ENCODE results near the gene LTBP3. TPM values are rescaled to one million over a fixed set of nuclear protein-coding genes. Genes with fewer than 3 reads are reported as not detected.

Gene LTBP3
- total and polyA plus RNA-seq, 2 of the 13 experiments (the other 11 are each of a cell fraction or from before 2014, with no cell fraction given) = 12.2 to 68.1 TPM

DNA sequence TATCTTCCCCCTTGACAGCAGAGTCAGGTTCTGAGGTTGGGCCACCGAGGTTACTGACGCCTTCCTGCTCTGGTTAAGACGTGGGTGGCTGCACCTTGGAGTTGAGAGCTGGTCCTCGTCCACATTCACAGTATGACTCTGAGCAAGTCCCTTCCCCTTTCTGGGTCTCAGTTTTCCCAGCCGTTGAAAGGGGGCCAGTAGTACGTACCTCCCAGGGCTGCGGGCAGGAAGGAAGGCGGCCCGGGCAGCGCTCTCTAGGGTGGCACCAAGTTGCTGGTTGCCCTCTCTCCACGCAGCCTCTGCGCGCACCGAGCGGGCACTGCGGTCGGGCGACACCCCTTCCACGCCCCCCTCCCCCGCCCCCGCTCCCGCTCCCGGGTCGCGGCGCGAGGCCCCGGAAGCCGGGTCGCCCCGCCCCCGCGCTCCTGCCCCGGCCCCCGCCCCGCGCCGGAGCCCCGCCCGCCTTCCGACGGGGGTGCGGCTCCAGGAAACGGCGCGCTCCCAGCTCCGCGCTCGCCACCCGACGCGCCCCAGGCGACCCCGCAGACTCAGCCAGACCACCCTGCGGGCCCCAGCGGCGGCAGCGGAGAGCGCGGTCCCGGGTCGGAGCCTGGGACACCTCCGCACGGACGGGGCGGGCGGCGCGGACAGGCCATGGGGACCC is 17.5 kb upstream of the LTBP3 start, which contains the start of gene EHBP1L1 (continued):
- TF ChIP-seq, protein P1, sequence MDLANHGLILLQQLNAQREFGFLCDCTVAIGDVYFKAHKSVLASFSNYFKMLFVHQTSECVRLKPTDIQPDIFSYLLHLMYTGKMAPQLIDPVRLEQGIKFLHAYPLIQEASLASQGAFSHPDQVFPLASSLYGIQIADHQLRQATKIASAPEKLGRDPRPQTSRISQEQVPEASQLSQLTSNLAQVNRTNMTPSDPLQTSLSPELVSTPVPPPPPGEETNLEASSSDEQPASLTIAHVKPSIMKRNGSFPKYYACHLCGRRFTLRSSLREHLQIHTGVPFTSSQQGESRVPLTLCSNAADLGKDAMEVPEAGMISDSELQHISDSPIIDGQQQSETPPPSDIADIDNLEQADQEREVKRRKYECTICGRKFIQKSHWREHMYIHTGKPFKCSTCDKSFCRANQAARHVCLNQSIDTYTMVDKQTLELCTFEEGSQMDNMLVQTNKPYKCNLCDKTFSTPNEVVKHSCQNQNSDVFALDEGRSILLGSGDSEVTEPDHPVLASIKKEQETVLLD (CRISPR knock-in tag; IDR thresholded peaks at IDR 0.05; ENCODE audit: low read depth) = peak; percentile 81
- TF ChIP-seq TMF1 (CRISPR knock-in tag; IDR thresholded peaks at IDR 0.05; ENCODE audit: low read depth) = no peak
- no peak for TF ChIP-seq RORA (CRISPR knock-in tag; IDR thresholded peaks at IDR 0.05)
- TF ChIP-seq ZNF780A (CRISPR knock-in tag; IDR thresholded peaks at IDR 0.05) = no peak
- TF ChIP-seq, protein P2, sequence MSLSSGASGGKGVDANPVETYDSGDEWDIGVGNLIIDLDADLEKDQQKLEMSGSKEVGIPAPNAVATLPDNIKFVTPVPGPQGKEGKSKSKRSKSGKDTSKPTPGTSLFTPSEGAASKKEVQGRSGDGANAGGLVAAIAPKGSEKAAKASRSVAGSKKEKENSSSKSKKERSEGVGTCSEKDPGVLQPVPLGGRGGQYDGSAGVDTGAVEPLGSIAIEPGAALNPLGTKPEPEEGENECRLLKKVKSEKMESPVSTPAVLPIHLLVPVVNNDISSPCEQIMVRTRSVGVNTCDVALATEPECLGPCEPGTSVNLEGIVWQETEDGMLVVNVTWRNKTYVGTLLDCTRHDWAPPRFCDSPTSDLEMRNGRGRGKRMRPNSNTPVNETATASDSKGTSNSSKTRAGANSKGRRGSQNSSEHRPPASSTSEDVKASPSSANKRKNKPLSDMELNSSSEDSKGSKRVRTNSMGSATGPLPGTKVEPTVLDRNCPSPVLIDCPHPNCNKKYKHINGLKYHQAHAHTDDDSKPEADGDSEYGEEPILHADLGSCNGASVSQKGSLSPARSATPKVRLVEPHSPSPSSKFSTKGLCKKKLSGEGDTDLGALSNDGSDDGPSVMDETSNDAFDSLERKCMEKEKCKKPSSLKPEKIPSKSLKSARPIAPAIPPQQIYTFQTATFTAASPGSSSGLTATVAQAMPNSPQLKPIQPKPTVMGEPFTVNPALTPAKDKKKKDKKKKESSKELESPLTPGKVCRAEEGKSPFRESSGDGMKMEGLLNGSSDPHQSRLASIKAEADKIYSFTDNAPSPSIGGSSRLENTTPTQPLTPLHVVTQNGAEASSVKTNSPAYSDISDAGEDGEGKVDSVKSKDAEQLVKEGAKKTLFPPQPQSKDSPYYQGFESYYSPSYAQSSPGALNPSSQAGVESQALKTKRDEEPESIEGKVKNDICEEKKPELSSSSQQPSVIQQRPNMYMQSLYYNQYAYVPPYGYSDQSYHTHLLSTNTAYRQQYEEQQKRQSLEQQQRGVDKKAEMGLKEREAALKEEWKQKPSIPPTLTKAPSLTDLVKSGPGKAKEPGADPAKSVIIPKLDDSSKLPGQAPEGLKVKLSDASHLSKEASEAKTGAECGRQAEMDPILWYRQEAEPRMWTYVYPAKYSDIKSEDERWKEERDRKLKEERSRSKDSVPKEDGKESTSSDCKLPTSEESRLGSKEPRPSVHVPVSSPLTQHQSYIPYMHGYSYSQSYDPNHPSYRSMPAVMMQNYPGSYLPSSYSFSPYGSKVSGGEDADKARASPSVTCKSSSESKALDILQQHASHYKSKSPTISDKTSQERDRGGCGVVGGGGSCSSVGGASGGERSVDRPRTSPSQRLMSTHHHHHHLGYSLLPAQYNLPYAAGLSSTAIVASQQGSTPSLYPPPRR (CRISPR knock-in tag; IDR thresholded peaks at IDR 0.05; ENCODE audit: borderline replicate concordance) = no peak
- no peak for TF ChIP-seq NFATC3 (CRISPR knock-in tag; IDR thresholded peaks at IDR 0.05)
- TF ChIP-seq CHD2 (IDR thresholded peaks at IDR 0.05; ENCODE audit: low read depth, low read length) = no peak
- TF ChIP-seq, protein P3, sequence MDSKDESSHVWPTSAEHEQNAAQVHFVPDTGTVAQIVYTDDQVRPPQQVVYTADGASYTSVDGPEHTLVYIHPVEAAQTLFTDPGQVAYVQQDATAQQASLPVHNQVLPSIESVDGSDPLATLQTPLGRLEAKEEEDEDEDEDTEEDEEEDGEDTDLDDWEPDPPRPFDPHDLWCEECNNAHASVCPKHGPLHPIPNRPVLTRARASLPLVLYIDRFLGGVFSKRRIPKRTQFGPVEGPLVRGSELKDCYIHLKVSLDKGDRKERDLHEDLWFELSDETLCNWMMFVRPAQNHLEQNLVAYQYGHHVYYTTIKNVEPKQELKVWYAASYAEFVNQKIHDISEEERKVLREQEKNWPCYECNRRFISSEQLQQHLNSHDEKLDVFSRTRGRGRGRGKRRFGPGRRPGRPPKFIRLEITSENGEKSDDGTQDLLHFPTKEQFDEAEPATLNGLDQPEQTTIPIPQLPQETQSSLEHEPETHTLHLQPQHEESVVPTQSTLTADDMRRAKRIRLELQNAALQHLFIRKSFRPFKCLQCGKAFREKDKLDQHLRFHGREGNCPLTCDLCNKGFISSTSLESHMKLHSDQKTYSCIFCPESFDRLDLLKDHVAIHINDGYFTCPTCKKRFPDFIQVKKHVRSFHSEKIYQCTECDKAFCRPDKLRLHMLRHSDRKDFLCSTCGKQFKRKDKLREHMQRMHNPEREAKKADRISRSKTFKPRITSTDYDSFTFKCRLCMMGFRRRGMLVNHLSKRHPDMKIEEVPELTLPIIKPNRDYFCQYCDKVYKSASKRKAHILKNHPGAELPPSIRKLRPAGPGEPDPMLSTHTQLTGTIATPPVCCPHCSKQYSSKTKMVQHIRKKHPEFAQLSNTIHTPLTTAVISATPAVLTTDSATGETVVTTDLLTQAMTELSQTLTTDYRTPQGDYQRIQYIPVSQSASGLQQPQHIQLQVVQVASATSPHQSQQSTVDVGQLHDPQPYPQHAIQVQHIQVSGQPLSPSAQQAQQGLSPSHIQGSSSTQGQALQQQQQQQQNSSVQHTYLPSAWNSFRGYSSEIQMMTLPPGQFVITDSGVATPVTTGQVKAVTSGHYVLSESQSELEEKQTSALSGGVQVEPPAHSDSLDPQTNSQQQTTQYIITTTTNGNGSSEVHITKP (CRISPR knock-in tag; IDR thresholded peaks at IDR 0.05; ENCODE audit: low read depth) = no peak
- TF ChIP-seq, protein P4, sequence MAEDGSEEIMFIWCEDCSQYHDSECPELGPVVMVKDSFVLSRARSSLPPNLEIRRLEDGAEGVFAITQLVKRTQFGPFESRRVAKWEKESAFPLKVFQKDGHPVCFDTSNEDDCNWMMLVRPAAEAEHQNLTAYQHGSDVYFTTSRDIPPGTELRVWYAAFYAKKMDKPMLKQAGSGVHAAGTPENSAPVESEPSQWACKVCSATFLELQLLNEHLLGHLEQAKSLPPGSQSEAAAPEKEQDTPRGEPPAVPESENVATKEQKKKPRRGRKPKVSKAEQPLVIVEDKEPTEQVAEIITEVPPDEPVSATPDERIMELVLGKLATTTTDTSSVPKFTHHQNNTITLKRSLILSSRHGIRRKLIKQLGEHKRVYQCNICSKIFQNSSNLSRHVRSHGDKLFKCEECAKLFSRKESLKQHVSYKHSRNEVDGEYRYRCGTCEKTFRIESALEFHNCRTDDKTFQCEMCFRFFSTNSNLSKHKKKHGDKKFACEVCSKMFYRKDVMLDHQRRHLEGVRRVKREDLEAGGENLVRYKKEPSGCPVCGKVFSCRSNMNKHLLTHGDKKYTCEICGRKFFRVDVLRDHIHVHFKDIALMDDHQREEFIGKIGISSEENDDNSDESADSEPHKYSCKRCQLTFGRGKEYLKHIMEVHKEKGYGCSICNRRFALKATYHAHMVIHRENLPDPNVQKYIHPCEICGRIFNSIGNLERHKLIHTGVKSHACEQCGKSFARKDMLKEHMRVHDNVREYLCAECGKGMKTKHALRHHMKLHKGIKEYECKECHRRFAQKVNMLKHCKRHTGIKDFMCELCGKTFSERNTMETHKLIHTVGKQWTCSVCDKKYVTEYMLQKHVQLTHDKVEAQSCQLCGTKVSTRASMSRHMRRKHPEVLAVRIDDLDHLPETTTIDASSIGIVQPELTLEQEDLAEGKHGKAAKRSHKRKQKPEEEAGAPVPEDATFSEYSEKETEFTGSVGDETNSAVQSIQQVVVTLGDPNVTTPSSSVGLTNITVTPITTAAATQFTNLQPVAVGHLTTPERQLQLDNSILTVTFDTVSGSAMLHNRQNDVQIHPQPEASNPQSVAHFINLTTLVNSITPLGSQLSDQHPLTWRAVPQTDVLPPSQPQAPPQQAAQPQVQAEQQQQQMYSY (CRISPR knock-in tag; IDR thresholded peaks at IDR 0.05) = no peak
- TF ChIP-seq, protein P5, sequence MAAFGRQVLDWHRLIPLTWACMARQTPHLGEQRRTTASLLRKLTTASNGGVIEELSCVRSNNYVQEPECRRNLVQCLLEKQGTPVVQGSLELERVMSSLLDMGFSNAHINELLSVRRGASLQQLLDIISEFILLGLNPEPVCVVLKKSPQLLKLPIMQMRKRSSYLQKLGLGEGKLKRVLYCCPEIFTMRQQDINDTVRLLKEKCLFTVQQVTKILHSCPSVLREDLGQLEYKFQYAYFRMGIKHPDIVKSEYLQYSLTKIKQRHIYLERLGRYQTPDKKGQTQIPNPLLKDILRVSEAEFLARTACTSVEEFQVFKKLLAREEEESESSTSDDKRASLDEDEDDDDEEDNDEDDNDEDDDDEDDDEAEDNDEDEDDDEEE (CRISPR knock-in tag; IDR thresholded peaks at IDR 0.05) = no peak
- TF ChIP-seq ZMYM2 (CRISPR knock-in tag; IDR thresholded peaks at IDR 0.05) = no peak
- TF ChIP-seq TCF12 (IDR thresholded peaks at IDR 0.05) = no peak
- no peak for TF ChIP-seq TCF12 (CRISPR knock-in tag; IDR thresholded peaks at IDR 0.05)
- TF ChIP-seq NR2C2 (CRISPR knock-in tag; IDR thresholded peaks at IDR 0.05; ENCODE audit: borderline replicate concordance) = no peak
